K562 (cell line): Measurements from ENCODE around the gene TRPC1. TPM values are rescaled to one million over a fixed set of nuclear protein-coding genes. Genes with fewer than 3 reads are reported as not detected.

Source experiments
- ATAC-seq: fragments of 200-7000 bp; cut with Tn5 transposase; 3 replicates; pipeline ENCODE4 v1.9.1; 2020; ENCODE audit warnings: moderate library complexity
- BruUV-seq: library from RNA; stranded (reverse); fragments of 400-500 nt; replicated peaks from 2 replicates; lab custom pipeline; 2021; lab: Mats Ljungman, UMichigan
- CTCF ChIA-PET: fragments of 300-600 bp; formaldehyde crosslinking; extraction: SDS; loops from one replicate; lab custom pipeline; 2021; ENCODE audit warnings: low intra/inter-chr PET ratio; lab: Yijun Ruan, JAX
- POLR2A ChIA-PET: fragments of 300-600, 350-650 bp; sonication (Branson Sonifier 250); formaldehyde crosslinking; extraction: SDS; loops from one replicate; lab custom pipeline; 2021; ENCODE audit warnings: antibody characterized with exemption, inconsistent platforms; lab: Yijun Ruan, JAX
- DNase-seq, 4 experiments: peaks; one replicate each; pipeline versions ENCODE4 v3.0.0 to v3.0.0-alpha.2; 2011 to 2018; ENCODE audit warnings: low spot score in 3 of 4, mixed read lengths in 3 of 4; ENCODE audit errors: extremely low read depth in 1 of 4
- FAIRE-seq: peaks from 2 replicates; lab custom pipeline; 2011; peaks lifted over from hg19 to GRCh38; lab: Jason Lieb, UNC
- H2AFZ ChIP-seq: 2 replicates; pipeline ENCODE4 v1.6.0; 2011; ENCODE audit warnings: low read depth, low read length, control low read depth, inconsistent platforms
- H3K27ac ChIP-seq: fragments of 200-600 bp; 3 replicates; pipeline ENCODE4 v1.8.0; 2011; ENCODE audit warnings: low read depth, mild to moderate bottlenecking, control low read depth, inconsistent platforms, low read length, moderate library complexity, mixed read lengths; ENCODE audit errors: extremely low read depth
- H3K27me3 ChIP-seq, 2 experiments: fragments of 300-600 bp in 1 of 2; 2 replicates in 1 of 2; 3 replicates in 1 of 2; pipeline versions ENCODE4 v1.6.0 to v1.8.0; 2011; ENCODE audit warnings: inconsistent platforms in 2 of 2, low read length in 2 of 2, mild to moderate bottlenecking in 1 of 2, mixed read lengths in 1 of 2, moderate library complexity in 1 of 2; ENCODE audit not compliant: control insufficient read depth in 2 of 2, insufficient read depth in 2 of 2
- H3K36me3 ChIP-seq: fragments of 300-600 bp; 3 replicates; pipeline ENCODE4 v1.8.0; 2011; ENCODE audit warnings: mild to moderate bottlenecking, low read length, inconsistent platforms; ENCODE audit not compliant: control insufficient read depth, insufficient read depth
- H3K4me1 ChIP-seq, 2 experiments: fragments of 200-600 bp in 1 of 2; replicated peaks in 1 of 2; 2 replicates in 1 of 2; 3 replicates in 1 of 2; pipeline versions ENCODE4 v1.5.1 to v1.8.0; 2011; ENCODE audit warnings: inconsistent platforms in 2 of 2, low read length in 2 of 2, mild to moderate bottlenecking in 1 of 2, mixed read lengths in 1 of 2, moderate library complexity in 1 of 2; ENCODE audit not compliant: control insufficient read depth in 2 of 2, insufficient read depth in 2 of 2
- H3K4me2 ChIP-seq: 2 replicates; pipeline ENCODE4 v1.6.1; 2011; ENCODE audit warnings: low read length, control low read depth, inconsistent platforms, mixed read lengths; ENCODE audit not compliant: insufficient read depth
- H3K4me3 ChIP-seq: fragments of 200-600 bp; sonication (generic), shearing (Covaris generic); 2 replicates; pipeline ENCODE4 v1.5.1; 2016; ENCODE audit warnings: control low read depth, inconsistent platforms
- H3K79me2 ChIP-seq: fragments of 200-600 bp; 3 replicates; pipeline ENCODE4 v1.8.0; 2011; ENCODE audit warnings: low read length, inconsistent platforms; ENCODE audit not compliant: control insufficient read depth, insufficient read depth
- H3K9ac ChIP-seq, 2 experiments: 2 replicates each; pipeline versions ENCODE4 v1.6.0 to v1.6.1; 2011; ENCODE audit warnings: low read depth in 2 of 2, low read length in 2 of 2, control low read depth in 1 of 2, inconsistent platforms in 1 of 2, mild to moderate bottlenecking in 1 of 2, mixed read lengths in 1 of 2; ENCODE audit not compliant: insufficient read depth in 1 of 2
- H3K9me1 ChIP-seq: one replicate; pipeline ENCODE4 v1.6.0; 2011; ENCODE audit warnings: inconsistent platforms, mild to moderate bottlenecking, low read length, moderate library complexity; ENCODE audit not compliant: control insufficient read depth, insufficient read depth
- H3K9me3 ChIP-seq: replicated peaks from 2 replicates; pipeline ENCODE4 v1.5.1; 2011; ENCODE audit warnings: low read depth, low read length, inconsistent platforms; ENCODE audit not compliant: control insufficient read depth, insufficient read depth
- H4K20me1 ChIP-seq: replicated peaks from 2 replicates; pipeline ENCODE4 v1.6.1; 2011; ENCODE audit warnings: low read length, inconsistent platforms, mixed read lengths; ENCODE audit not compliant: control insufficient read depth, insufficient read depth
- CBX3 ChIP-seq, 2 experiments: IDR thresholded peaks; 1 replicate in 1 of 2; 2 replicates in 1 of 2; pipeline ENCODE4 v1.6.1; 2012; ENCODE audit warnings: inconsistent platforms in 2 of 2, low read length in 2 of 2, borderline replicate concordance in 1 of 2, control low read depth in 1 of 2
- CCAR2 ChIP-seq: fragments of 200-400 bp; formaldehyde crosslinking; IDR thresholded peaks from 2 replicates; pipeline ENCODE4 v1.6.1; 2017; ENCODE audit warnings: mild to moderate bottlenecking, low read depth, low read length
- HMG20A ChIP-seq: fragments of 450-650 bp; formaldehyde crosslinking; conservative IDR thresholded peaks from 2 replicates; pipeline ENCODE4 v1.4.0; 2020; ENCODE audit warnings: mild to moderate bottlenecking, mixed read lengths
- HNRNPUL1 ChIP-seq: fragments of 200-400 bp; formaldehyde crosslinking; IDR thresholded peaks from 2 replicates; pipeline ENCODE4 v1.6.1; 2017; ENCODE audit warnings: low read length
- KLF10 ChIP-seq: fragments of 250-450 bp; sonication (Bioruptor Pico); IDR thresholded peaks from 2 replicates; pipeline ENCODE4 v1.6.1; 2021; ENCODE audit warnings: matching md5 sums
- KLF16 ChIP-seq: IDR thresholded peaks from 2 replicates; pipeline ENCODE4 v1.6.1; 2016; ENCODE audit warnings: antibody characterized with exemption
- NFE2 ChIP-seq: IDR thresholded peaks from 2 replicates; pipeline ENCODE4 v1.6.1; 2014; ENCODE audit warnings: antibody characterized with exemption, low read depth
- NFIX ChIP-seq: fragments of 250-450 bp; sonication (Bioruptor Pico); IDR thresholded peaks from 2 replicates; pipeline ENCODE4 v1.4.0; 2020; ENCODE audit warnings: low read depth, mild to moderate bottlenecking, moderate library complexity
- SIRT6 ChIP-seq: IDR thresholded peaks from one replicate; pipeline ENCODE4 v1.6.1; 2012; ENCODE audit warnings: low read depth, mild to moderate bottlenecking, control low read depth, inconsistent platforms, low read length, moderate library complexity
- SIX5 ChIP-seq, 2 experiments: IDR thresholded peaks; 2 replicates each; pipeline ENCODE4 v1.6.1; 2011; ENCODE audit warnings: low read length in 2 of 2, borderline replicate concordance in 1 of 2, low read depth in 1 of 2, mild to moderate bottlenecking in 1 of 2, moderate library complexity in 1 of 2; ENCODE audit not compliant: insufficient read depth in 1 of 2
- SMARCA5 ChIP-seq: fragments of 450-650 bp; IDR thresholded peaks from 2 replicates; pipeline ENCODE4 v1.6.1; 2016
- TCFL5 ChIP-seq: fragments of 250-450 bp; sonication (Bioruptor Pico); conservative IDR thresholded peaks from 2 replicates; pipeline ENCODE4 v1.6.1; 2021; ENCODE audit warnings: mild to moderate bottlenecking, moderate library complexity, matching md5 sums
- TEAD2 ChIP-seq: fragments of 450-650 bp; IDR thresholded peaks from 2 replicates; pipeline ENCODE4 v1.6.1; 2016; ENCODE audit warnings: missing genetic modification characterization, control low read depth, missing compliant biosample characterization
- USF2 ChIP-seq: sonication (generic); formaldehyde crosslinking; IDR thresholded peaks from 2 replicates; pipeline ENCODE4 v1.5.0; 2020; ENCODE audit warnings: missing genetic modification reagents
- XRCC5 ChIP-seq: fragments of 200-400 bp; formaldehyde crosslinking; IDR thresholded peaks from 2 replicates; pipeline ENCODE4 v1.6.1; 2017; ENCODE audit warnings: low read depth, mild to moderate bottlenecking, low read length
- ZFX ChIP-seq: sonication (generic); formaldehyde crosslinking; IDR thresholded peaks from 2 replicates; pipeline ENCODE4 v1.8.0; 2022; ENCODE audit warnings: mild to moderate bottlenecking, missing genetic modification reagents, moderate library complexity
- WGBS: fragments of 100-300 bp; shearing (Covaris generic); methylation state at CpG from one replicate; pipeline ENCODE4 v1.1.6; 2016; ENCODE audit warnings: low coverage, mixed read lengths; ENCODE audit not compliant: insufficient coverage; ENCODE audit errors: missing lambda C conversion rate; 5-methylcytosine and 5-hydroxymethylcytosine counted together
- in situ Hi-C: fragments of 300-500 bp; cut with MboI; formaldehyde crosslinking; loops from 4 replicates; pipeline ENCODE4 v1.15.0; 2018; ENCODE audit warnings: inconsistent platforms, mixed read lengths
- intact Hi-C: fragments of 100-400 bp; cut with micrococcal nuclease; formaldehyde crosslinking; loops from 2 replicates; pipeline ENCODE4 v1.14.2; 2022
- polyA plus RNA-seq, 8 experiments: library from polyadenylated mRNA; depleted of rRNA in 4 of 8; stranded (reverse) in 5 of 8; unstranded in 3 of 8; fragments of >200 nt; fragmentation: Nextera tagmentation in 2 of 8; fragmentation: Illumina TruSeq in 1 of 8; extraction: Ambion mirVana in 2 of 8; extraction: Trizol in 1 of 8; gene quantifications; 2 replicates each; pipeline versions ENCODE4 v1.2.1 to v1.2.3, GENCODE V29; 2011 to 2014; ENCODE audit warnings: inconsistent platforms in 1 of 8, missing spikeins in 1 of 8
- total RNA-seq, 7 experiments: library from RNA; depleted of rRNA in 6 of 7; stranded (reverse); fragments of >200 nt in 6 of 7; fragmentation: Illumina TruSeq in 2 of 7; extraction: Trizol in 2 of 7; gene quantifications; 2 replicates each; pipeline versions ENCODE4 v1.2.1 to v1.2.3, GENCODE V29; 2011 to 2021; ENCODE audit warnings: low replicate concordance in 1 of 7
- TF ChIP-seq, protein P1 (sequence below), 2 experiments: fragments of 450-650 bp; conservative IDR thresholded peaks; 2 replicates each; pipeline ENCODE4 v1.6.1; 2017; ENCODE audit warnings: mild to moderate bottlenecking in 2 of 2, moderate library complexity in 2 of 2
- TF ChIP-seq, protein P2 (sequence below): fragments of 450-650 bp; IDR thresholded peaks from 2 replicates; pipeline ENCODE4 v1.6.1; 2016; ENCODE audit warnings: borderline replicate concordance

TRPC1 gene
- total and polyA plus RNA-seq, 9 of the 15 experiments (the other 6 are each of a cell fraction or from before 2014, with no cell fraction given), result 1.4 to 6.5 (median 3.0) TPM

DNA sequence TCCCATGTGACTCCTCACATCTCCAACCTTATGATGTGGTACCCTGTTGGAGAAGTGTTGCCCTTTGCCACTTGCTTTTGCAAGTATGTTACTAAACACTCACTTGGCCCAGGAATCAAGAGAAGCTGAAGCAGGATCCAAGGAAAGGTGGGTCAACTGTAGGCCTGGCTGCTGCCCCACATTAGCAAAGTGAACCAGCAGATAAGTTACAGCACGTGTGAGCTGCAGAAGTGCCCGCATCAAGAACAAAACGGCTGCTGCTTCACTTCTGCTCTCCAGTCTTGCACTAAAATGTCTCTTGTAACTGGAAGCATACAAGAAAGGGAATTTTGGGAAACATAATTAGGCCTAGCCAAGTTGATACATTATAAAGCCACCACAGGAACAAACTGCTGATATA, 85.4 kb downstream of the TRPC1 start (continued):
- TF ChIP-seq, protein P1, sequence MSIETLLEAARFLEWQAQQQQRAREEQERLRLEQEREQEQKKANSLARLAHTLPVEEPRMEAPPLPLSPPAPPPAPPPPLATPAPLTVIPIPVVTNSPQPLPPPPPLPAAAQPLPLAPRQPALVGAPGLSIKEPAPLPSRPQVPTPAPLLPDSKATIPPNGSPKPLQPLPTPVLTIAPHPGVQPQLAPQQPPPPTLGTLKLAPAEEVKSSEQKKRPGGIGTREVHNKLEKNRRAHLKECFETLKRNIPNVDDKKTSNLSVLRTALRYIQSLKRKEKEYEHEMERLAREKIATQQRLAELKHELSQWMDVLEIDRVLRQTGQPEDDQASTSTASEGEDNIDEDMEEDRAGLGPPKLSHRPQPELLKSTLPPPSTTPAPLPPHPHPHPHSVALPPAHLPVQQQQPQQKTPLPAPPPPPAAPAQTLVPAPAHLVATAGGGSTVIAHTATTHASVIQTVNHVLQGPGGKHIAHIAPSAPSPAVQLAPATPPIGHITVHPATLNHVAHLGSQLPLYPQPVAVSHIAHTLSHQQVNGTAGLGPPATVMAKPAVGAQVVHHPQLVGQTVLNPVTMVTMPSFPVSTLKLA (conservative IDR thresholded peaks at IDR 0.05), result no peak

DNA sequence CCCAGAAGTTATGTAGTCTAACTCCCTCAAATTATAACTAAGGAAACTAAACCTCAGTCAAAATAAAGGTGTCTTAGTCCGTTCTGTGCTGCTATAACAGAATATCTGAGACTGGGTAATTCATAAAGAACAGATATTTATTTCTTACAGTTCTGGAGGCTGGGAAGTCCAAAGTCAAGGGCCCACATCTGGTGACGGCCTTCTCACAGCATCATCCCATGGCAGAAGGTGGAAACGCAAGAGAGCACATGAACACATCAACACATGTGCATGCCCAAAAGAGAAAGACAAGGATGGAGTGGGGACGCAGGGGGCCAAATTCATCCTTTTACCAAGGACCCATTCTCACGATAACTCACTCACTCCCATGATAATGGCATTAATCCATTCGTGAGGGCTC, 92.0 kb downstream of the TRPC1 start:
- Histone ChIP-seq H3K9ac (no peak overlapping the region), H3K79me2 (no peaks in the 10 kb centered on the region), H3K27me3 (peaks cover 0 to 5% of the 10 kb centered on the region in 2 experiments; a peak in 1 of 5 replicates), H3K4me2 (no peak overlapping the region), H3K4me1 (peaks cover 0 to 10% of the 10 kb centered on the region in 2 experiments; a peak in 3 of 5 replicates), H3K36me3 (no peaks in the 10 kb centered on the region), H3K27ac (no peak overlapping the region), H2AFZ (no peak overlapping the region), H3K4me3 (no peak overlapping the region), H4K20me1 (no peaks in the 10 kb centered on the region), H3K9me3 (no peaks in the 10 kb centered on the region), H3K9me1 (no peaks in the 10 kb centered on the region)
- TF ChIP-seq TEAD2 (tag) (no peak), SMARCA5 (no peak), NFIX (CRISPR knock-in tag) (no peak), CCAR2 (no peak), XRCC5 (no peak), HMG20A (CRISPR knock-in tag) (no peak), TCFL5 (CRISPR knock-in tag) (no peak), NFE2 (no peak), CBX3 (IDR thresholded peaks at IDR 0.05; ENCODE audit: borderline replicate concordance in 1 of 2, low read length in 2 of 2) (no peak), HNRNPUL1 (no peak), SIX5 (IDR thresholded peaks at IDR 0.05; ENCODE audit: borderline replicate concordance in 1 of 2, insufficient read depth in 1 of 2, low read depth in 1 of 2, low read length in 2 of 2) (no peak), KLF10 (CRISPR knock-in tag) (no peak), ZFX (CRISPR knock-in tag) (no peak), USF2 (CRISPR knock-in tag) (no peak), SIRT6 (no peak), KLF16 (no peak)
- TF ChIP-seq, protein P2, sequence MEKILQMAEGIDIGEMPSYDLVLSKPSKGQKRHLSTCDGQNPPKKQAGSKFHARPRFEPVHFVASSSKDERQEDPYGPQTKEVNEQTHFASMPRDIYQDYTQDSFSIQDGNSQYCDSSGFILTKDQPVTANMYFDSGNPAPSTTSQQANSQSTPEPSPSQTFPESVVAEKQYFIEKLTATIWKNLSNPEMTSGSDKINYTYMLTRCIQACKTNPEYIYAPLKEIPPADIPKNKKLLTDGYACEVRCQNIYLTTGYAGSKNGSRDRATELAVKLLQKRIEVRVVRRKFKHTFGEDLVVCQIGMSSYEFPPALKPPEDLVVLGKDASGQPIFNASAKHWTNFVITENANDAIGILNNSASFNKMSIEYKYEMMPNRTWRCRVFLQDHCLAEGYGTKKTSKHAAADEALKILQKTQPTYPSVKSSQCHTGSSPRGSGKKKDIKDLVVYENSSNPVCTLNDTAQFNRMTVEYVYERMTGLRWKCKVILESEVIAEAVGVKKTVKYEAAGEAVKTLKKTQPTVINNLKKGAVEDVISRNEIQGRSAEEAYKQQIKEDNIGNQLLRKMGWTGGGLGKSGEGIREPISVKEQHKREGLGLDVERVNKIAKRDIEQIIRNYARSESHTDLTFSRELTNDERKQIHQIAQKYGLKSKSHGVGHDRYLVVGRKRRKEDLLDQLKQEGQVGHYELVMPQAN, result no peak
- ATAC-seq (no peak), FAIRE-seq (no peak), DNase-seq (no peak)
- 45% methylated on average over 6 of the region's 6 CpGs for WGBS
- POLR2A ChIA-PET, result no interaction called here
- CTCF ChIA-PET, result no interaction called here
- BruUV-seq, result no TSS peak
- in situ Hi-C loops (no loop called here), intact Hi-C loops (no loop called here)
